ENCODE data around the gene BCL11A.

The BCL11A gene

DNA sequence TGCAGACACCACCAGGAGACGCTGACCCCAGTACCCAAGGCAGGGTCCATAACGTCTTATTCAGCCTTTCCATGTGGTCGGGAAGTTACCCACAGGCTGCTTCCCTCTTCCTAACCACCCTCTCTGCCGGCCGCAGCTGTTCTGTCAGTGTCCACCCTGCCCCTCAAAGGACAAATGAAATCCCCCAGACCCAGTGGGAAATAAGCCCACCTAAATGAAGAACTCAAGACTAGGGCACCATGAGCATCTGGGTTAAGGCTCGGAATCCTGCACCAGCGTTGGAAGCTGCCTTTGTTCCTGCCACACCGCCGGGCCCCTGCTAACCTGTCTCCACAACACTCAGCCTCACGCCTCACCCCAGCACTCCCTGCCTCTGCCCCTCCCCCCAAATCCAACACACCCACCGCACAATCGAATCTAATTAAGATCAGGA, 21.7 kb downstream of the BCL11A start:
- Histone ChIP-seq H3K36me3 (ENCODE audit: control insufficient read depth, insufficient read depth, low read length) (no peaks in the 10 kb centered on the region), H3K27me3 (replicated peaks; ENCODE audit: control insufficient read depth, insufficient read depth, low read length) (no peaks in the 10 kb centered on the region), H3K4me3 (replicated peaks; ENCODE audit: low read depth, low read length) (no peak overlapping the region)
- TF ChIP-seq, protein P1, sequence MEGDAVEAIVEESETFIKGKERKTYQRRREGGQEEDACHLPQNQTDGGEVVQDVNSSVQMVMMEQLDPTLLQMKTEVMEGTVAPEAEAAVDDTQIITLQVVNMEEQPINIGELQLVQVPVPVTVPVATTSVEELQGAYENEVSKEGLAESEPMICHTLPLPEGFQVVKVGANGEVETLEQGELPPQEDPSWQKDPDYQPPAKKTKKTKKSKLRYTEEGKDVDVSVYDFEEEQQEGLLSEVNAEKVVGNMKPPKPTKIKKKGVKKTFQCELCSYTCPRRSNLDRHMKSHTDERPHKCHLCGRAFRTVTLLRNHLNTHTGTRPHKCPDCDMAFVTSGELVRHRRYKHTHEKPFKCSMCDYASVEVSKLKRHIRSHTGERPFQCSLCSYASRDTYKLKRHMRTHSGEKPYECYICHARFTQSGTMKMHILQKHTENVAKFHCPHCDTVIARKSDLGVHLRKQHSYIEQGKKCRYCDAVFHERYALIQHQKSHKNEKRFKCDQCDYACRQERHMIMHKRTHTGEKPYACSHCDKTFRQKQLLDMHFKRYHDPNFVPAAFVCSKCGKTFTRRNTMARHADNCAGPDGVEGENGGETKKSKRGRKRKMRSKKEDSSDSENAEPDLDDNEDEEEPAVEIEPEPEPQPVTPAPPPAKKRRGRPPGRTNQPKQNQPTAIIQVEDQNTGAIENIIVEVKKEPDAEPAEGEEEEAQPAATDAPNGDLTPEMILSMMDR (IDR thresholded peaks at IDR 0.05; ENCODE audit: insufficient read depth, low read length, poor library complexity, severe bottlenecking) = no peak
- no peak for DNase-seq (ENCODE audit: extremely low read depth, insufficient read length)

DNA sequence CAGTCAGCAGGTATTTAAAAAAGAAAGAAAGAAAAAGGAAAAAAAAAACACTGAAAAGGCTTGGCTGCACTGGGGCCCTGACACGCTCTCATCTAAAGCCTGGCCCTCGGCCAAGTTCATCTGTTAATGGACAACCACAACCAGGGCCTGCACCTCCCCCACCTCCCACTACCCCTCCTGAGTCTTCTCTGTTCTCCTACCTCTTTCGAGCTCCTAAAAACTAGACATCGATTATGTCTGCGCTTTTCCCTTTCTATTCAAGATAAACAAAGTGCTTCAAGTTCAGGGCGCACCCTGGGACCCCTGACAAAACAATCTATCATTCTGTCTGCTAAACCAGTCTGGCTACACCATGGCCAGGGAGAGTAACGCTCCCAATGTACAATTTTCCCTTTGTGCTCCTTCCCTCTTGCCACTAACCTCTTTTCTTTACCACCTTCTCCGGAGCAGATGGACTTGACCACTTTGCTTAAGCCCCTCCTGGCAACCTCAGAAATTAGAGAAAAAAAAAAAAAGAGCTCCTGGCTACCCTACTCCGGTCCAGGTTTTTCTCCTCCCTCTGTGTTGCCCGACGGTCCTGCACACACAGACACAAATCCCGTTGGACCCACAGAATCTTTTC, 22.7 kb downstream of the BCL11A start:
- TF ChIP-seq, protein P1 (IDR thresholded peaks at IDR 0.05; ENCODE audit: insufficient read depth, low read length, poor library complexity, severe bottlenecking) = no peak
- DNase-seq (ENCODE audit: extremely low read depth, insufficient read length) = no peak
- Histone ChIP-seq H3K4me3 (replicated peaks; ENCODE audit: low read depth, low read length) (no peak overlapping the region), H3K27me3 (replicated peaks; ENCODE audit: control insufficient read depth, insufficient read depth, low read length) (no peaks in the 10 kb centered on the region), H3K36me3 (ENCODE audit: control insufficient read depth, insufficient read depth, low read length) (no peaks in the 10 kb centered on the region)

DNA sequence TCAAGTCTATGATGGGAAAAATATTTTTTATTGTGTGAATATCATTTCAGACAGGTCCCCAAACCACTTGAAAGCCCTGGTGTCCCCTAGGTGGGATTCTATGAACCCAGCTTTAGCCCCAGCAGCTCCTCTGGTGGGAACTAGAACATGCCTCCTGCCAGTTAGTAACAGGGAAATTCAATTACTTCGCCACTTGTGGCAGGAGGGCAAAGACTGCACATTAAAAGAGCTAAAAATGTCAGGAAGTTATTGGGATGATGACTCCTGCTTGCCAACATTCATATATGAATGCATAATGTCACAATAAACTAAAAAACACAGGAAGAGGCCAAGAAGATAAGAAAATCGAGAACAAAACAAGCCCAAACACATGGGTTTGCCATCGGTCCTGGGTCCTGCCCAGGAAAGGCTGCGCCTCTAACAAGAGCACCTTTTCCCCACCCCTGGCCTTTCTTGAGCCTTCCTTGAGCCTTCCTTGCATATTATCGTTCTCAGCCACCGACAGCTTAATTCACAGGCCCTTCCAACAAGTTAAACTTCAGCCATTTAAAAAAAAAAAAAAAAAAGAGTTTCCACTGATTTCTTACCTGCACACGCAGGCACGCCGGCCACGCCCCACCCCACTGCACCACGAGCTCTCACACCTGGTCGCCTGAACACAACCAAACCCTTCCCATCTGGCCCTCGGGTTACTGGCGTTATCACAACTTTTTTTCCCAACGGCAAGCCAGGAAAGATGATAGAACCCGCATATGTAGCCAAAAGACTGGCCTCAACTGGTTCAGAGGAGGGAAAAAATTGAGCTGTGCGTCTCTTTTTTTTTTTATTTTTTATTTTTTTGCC, 23.4 kb downstream of the BCL11A start:
- TF ChIP-seq, protein P1 (IDR thresholded peaks at IDR 0.05; ENCODE audit: insufficient read depth, low read length, poor library complexity, severe bottlenecking) = no peak
- H3K36me3 ChIP-seq (ENCODE audit: control insufficient read depth, insufficient read depth, low read length) = no peaks in the 10 kb centered on the region
- no peak overlapping the region for H3K4me3 ChIP-seq (replicated peaks; ENCODE audit: low read depth, low read length)
- DNase-seq (ENCODE audit: extremely low read depth, insufficient read length) = no peak
- H3K27me3 ChIP-seq (replicated peaks; ENCODE audit: control insufficient read depth, insufficient read depth, low read length) = no peaks in the 10 kb centered on the region

DNA sequence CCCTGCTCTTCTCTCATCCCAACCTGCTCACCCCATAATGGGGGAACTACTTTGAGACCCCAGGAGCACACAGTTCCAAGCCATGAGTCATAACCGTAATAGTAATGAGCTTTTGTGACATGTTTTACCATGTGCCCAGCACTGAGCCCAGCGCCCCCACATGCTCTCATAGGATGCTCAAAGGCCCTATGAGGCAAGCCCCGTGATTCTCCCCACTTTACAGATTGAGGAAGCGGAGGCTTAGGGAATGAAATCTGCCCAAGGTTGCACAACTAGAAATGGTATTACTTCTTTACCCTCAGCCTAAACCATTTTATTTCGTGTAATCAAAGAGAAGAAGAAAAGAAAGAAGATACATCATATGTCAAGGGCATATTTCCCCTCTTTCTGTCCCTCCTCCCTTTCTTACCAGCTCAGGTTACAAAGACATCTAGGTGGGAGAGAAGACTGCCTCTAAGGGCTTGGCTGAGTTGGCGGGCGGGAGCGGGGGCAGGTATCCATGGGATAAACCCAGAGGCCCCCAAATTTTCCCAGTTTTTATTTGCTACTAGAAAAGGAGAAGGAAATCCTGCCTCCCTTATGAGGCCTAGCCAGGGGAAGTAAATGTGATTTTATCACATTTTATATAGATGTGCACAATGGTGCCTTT, 24.2 kb downstream of the BCL11A start:
- DNase-seq (ENCODE audit: extremely low read depth, insufficient read length) = no peak
- TF ChIP-seq, protein P1 (IDR thresholded peaks at IDR 0.05; ENCODE audit: insufficient read depth, low read length, poor library complexity, severe bottlenecking) = no peak

GRCh38 chr2:60528281-60529020, 25.0 kb downstream of the BCL11A start:
- TF ChIP-seq, protein P1 (IDR thresholded peaks at IDR 0.05; ENCODE audit: insufficient read depth, low read length, poor library complexity, severe bottlenecking) = no peak
- Histone ChIP-seq H3K4me3 (replicated peaks; ENCODE audit: low read depth, low read length) (no peak overlapping the region), H3K27me3 (replicated peaks; ENCODE audit: control insufficient read depth, insufficient read depth, low read length) (no peaks in the 10 kb centered on the region), H3K36me3 (ENCODE audit: control insufficient read depth, insufficient read depth, low read length) (no peaks in the 10 kb centered on the region)
- DNase-seq (ENCODE audit: extremely low read depth, insufficient read length) = no peak

More for the DNA sequence above, 24.2 kb downstream of the BCL11A start:
- Histone ChIP-seq H3K36me3 (ENCODE audit: control insufficient read depth, insufficient read depth, low read length) (no peaks in the 10 kb centered on the region), H3K4me3 (replicated peaks; ENCODE audit: low read depth, low read length) (no peak overlapping the region), H3K27me3 (replicated peaks; ENCODE audit: control insufficient read depth, insufficient read depth, low read length) (no peaks in the 10 kb centered on the region)

Data from GM06990 (cell line).